GM18868 (cell line): Measurements from ENCODE around the gene POLE.
A peak's percentile ranks its signal among the peaks of the same experiment; 100 is the strongest.

ENCODE experiments used
- ATAC-seq: cut with Tn5 transposase; IDR thresholded peaks from one replicate; pipeline ENCODE4 v1.9.1; 2021; ENCODE audit warnings: mild to moderate bottlenecking, moderate library complexity; ENCODE audit not compliant: unreplicated experiment

The POLE gene

GRCh38 chr12:132686825-132687210 lies 324 bp downstream of the POLE start:
- ATAC-seq: peak; percentile 12

DNA sequence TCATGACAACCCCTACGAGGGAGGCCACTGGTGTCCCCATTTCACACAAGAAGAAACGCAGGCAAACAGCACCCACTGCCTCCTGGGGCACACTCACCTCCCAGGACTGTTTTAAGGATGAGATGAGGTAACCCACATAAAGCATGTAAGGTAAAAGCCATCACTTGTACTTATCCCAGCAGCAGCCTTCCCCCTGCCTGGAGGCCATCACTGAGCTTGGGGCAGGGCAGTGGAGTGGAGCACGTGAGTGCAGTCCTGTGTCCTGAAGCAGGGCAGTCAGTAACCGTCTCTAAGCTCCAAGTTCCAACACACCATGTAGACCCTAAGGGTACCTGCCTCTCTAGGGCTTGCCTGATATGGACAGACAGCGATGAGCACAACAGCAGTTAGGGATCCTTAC lies 1.7 kb downstream of the POLE start:
- ATAC-seq: no peak

GRCh38 chr12:132677492-132677891 lies 9.7 kb downstream of the POLE start:
- no peak for ATAC-seq

- no peak for ATAC-seq
Measured at GRCh38 chr12:132675757-132676432, 11.2 kb downstream of the POLE start.

DNA sequence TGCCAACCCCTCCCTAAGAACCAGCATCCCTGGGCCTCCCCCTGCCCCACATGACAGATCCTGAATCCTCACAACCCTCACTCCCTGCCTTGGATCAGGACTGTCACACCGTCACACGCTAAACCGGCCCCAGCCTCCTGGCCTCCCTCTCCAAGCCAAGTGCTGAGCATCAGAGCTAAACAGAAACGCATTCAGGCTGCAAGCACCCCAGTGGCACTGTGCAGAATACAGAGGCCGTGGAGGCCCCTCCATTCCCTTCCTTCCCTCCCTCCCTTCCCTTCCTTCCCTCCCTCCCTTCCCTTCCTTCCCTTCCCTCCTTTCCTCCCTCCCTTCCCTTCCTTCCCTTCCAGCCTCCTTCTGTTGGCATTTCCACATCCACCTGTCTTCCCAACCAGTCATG lies 12.6 kb downstream of the POLE start:
- no peak for ATAC-seq

GRCh38 chr12:132673288-132674179 lies 13.6 kb downstream of the POLE start:
- no peak for ATAC-seq

GRCh38 chr12:132672678-132673077 lies 14.5 kb downstream of the POLE start:
- ATAC-seq: no peak

DNA sequence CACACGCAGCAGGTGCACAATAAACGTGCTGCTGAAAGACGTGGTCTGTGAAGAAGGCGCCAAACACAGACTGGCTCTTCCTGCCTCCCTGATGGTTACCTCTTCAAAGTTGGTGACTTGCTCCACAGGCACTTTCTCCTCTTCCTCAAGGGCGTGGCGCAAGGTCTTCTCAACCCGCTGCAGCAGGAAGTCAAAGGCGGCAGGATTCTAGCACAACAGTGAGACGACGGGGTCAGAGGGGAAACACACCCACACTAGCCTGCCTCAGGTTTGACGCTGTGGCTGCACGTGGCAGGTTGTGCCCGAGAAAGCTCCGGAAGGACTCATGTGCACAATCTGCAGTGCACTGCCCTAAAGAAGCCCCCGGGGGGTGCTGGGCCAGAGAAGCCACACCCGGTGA lies 15.0 kb downstream of the POLE start:
- ATAC-seq: no peak

DNA sequence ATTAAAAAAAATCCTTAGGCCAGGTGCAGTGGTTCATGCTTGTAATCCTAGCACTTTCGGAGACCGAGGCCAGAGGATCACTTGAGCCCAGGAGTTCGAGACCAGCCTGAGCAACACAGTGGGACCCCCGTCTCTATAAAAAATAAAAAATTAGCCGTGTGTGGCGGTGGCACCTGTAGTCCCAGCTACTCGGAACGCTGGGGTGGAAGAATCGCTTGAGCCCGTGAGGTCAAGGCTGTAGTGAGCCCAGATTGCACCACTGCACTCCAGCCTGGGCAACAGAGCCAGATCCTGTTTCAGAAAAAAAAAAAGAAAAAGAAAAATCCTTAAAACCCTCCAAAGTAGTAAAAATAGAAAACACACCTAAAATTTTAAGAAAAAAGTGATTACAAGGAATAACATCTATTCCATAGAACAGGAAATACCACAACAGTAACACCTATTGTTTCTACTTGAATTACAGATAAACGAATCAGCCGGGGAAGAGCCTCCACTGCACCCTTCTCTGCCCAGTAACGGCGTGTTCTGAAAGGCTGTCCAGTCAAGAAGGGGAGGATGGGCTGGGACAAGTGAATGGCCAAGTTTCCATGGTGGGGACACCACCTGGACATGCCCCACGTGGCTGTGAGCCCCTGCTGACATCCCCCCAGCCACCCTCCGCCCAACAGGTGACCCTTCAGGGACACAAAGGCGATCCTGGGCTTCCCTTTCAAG lies 17.8 kb downstream of the POLE start:
- ATAC-seq: no peak

DNA sequence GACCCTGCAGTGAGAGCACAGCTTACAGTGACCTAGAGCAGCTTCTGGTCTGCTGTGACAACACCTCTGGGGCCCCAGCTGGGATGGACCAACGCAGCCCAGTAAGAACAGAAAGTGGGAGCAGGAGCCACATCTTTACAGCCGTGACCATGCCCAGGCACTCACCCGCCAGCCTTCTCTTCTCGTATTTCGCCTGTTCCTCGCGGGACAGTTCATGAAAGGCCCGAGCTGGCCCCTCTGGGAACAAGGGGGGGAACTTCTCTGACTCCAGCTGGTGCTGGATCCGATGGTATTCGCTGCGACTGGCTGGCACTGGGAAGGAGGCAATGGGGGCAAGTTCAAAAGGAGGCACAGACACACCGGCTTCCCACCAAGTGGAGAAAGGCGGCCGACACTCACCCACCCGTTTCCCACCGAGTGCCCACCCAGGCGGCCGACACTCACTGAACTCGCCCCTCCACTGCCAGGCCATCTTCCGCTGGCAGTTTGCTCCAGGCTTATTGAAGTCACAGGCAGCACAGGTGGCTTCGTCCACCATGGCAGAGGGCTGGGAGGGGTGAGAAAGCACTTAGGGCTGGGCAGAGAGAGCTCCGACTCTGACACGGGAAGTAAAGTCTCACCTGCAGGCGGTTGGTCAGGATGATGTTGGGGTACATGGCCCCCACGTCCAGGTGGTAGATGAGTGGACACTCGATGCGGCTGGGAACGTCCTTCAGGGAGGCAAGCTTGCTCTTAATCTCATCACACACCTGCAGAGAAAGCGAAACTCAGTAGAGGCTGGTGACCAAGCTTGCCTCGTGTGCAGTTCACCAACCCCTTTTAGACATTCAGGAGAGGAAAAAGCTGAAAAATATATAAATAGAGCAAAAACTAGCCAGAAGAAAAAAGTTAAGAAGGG lies 18.7 kb downstream of the POLE start:
- no peak for ATAC-seq

- ATAC-seq: no peak
Measured at GRCh38 chr12:132665794-132666193, 21.3 kb downstream of the POLE start.

GRCh38 chr12:132665149-132665491 lies 22.0 kb downstream of the POLE start:
- no peak for ATAC-seq

DNA sequence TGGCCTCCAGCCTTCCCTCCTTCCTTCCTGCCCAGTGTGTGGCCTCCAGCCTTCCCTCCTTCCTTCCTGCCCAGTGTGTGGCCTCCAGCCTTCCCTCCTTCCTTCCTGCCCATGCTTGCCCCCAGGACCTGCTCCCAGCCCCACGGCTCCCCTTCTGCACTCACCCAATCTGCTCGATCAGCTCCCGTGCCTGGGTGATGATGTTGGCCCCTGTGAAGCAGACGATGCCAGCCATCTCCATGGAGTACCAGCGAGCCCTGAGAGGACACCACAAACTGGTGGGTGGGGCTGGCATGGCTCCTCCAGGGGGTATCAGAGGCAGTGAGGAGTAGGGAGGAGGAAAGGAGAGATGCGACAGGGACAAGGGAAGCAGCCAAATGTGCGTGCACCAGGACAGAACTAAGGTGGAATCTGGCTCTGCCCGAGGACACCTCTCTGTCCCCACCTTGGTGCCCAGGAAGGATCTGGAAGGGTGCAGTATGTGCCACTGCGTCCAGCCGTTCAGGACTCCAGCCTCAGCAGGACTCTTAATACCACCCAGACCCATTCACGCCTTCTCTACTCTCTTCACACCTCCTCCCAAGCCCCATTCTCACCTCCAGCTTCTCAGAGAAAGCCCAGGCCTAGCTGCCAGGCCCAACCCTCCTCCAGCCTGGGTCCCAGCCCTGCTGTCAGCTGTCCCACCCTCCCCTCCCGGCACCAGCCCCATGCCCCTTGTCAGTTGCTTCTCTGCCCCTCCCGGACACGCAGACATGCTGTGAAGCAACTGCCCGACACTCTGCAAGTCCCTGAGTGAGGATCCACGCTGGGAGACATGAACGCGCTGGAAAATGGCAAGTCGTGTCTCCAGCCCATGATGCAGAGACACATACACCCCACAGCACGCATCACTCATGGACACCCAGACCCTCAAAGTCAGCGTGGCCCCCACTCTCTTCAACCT lies 22.7 kb downstream of the POLE start:
- ATAC-seq: no peak

DNA sequence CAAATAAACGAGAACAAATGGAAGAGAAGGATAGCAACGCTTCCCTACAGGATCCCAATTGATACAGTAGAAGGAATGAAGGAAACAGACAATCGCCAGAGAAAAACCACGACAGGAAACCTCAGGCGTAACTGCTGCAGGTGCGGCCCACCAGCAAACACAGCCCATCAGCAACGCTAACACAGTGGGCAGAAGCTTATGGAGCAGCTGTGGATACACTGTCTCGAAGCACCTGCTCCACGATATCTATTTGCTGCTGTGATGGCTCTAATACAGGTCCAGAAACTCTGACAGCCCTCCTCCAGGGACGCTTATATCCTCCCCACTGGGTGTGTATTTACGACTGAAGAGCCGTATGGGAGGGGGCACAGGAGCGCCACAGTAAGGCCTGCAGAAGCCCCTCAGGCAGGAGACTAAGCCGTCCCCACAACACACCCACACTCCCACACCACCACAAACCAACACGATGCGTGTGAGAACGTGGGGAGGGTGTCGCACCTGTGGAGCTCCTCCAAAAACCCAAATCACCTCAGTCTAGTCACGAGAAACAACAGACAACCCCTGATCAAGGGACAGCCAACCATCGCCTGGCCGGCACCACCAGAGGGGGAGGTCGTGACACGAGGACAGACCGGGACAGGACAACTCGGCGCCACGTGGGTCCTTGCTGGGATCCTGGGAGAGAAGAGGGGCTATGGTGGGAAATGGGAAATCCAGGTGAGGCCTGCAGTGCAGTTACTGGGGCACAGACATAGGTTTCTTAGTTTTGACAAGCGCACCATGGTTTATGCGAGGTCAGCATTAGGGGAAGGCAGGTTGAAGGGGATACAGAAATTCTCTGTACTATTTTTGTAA lies 24.0 kb downstream of the POLE start:
- no peak for ATAC-seq

- no peak for ATAC-seq
Measured at GRCh38 chr12:132661972-132662371, 25.2 kb downstream of the POLE start.

DNA sequence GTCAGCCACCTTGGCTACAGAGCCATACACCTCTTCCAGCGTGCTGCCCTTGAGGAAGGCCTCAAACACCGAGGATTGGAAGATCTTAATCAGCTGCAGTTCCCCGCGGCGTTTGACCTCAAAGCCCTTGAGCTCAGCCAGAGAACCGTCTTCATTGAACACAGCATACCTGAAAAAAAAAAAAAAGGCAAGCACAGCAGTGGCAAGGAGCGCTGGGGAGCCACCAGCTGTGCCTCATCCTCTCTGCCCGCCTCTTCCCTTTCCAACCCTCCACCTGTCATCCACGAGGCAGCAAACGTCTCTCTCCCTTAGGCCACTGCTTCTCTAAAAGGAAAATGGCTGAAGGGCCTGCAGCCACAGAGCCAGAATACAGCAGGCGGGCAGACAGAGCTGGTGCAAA lies 26.1 kb downstream of the POLE start:
- ATAC-seq: no peak

- ATAC-seq: no peak
Measured at GRCh38 chr12:132660052-132660451, 27.1 kb downstream of the POLE start.

DNA sequence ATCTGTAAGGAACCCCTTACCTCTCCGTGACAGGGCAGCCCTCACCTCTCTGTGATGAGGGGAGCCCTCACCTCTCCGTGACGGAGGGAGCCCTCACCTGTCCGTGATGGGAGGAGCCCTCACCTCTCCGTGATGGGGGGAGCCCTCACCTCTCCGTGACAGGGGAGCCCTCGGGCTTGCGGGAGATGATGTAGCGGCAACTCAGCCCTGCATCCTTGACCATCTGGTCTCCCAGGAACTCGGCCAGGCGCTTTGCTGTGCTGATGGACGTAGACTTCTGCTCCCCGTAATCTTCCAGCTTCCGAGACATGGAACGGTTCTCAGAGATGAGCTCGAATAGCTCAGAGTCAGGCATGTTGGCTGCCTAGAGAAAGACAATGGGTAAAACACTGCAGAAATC lies 28.0 kb downstream of the POLE start:
- no peak for ATAC-seq
